HG02973 (cell line): ENCODE results near the gene ARMH4.

Experiments
- ATAC-seq: cut with Tn5 transposase; IDR thresholded peaks from one replicate; pipeline ENCODE4 v1.9.1; 2021; ENCODE audit warnings: moderate library complexity; ENCODE audit not compliant: unreplicated experiment

ARMH4 gene

GRCh38 chr14:58152014-58152857 is at the start of gene ARMH4:
Gene ARMH4, minus strand, starts transcription at chr14:58152213. Its CDS starts 12,855 bp downstream, at chr14:58139358.
- peak; percentile 88 for ATAC-seq

GRCh38 chr14:58200846-58201245 is 48.8 kb upstream of the ARMH4 start:
- no peak for ATAC-seq

GRCh38 chr14:58200480-58200841 is 48.4 kb upstream of the ARMH4 start:
- ATAC-seq = no peak

GRCh38 chr14:58199726-58200479 is 47.9 kb upstream of the ARMH4 start, which contains the start of gene ACTR10:
Gene ACTR10, plus strand, starts transcription at chr14:58200149. Its CDS starts 69 bp downstream, at chr14:58200218.
- peak; percentile 89 for ATAC-seq

- ATAC-seq = no peak
These were observed 46.1 kb upstream of the ARMH4 start for GRCh38 chr14:58198086-58198485.

- no peak for ATAC-seq
These were observed 44.2 kb upstream of the ARMH4 start for GRCh38 chr14:58196198-58196597.

- ATAC-seq = no peak
These were observed 41.5 kb upstream of the ARMH4 start for GRCh38 chr14:58193542-58193941.

GRCh38 chr14:58191763-58192601 is 40.0 kb upstream of the ARMH4 start:
- ATAC-seq = no peak

GRCh38 chr14:58189176-58189575 is 37.2 kb upstream of the ARMH4 start:
- no peak for ATAC-seq

GRCh38 chr14:58177125-58177524 is 25.1 kb upstream of the ARMH4 start:
- ATAC-seq = no peak

GRCh38 chr14:58171090-58171489 is 19.1 kb upstream of the ARMH4 start:
- ATAC-seq = peak; percentile 99

- no peak for ATAC-seq
These were observed 15.9 kb upstream of the ARMH4 start for GRCh38 chr14:58167891-58168290.

- ATAC-seq = no peak
These were observed 15.0 kb upstream of the ARMH4 start for GRCh38 chr14:58167057-58167456.

GRCh38 chr14:58166005-58166983 is 14.3 kb upstream of the ARMH4 start:
- no peak for ATAC-seq

GRCh38 chr14:58160561-58160960 is 8.5 kb upstream of the ARMH4 start:
- no peak for ATAC-seq

GRCh38 chr14:58151133-58152013 is 640 bp downstream of the ARMH4 start:
- ATAC-seq = peak; percentile 30

- no peak for ATAC-seq
These were observed 1.7 kb downstream of the ARMH4 start for GRCh38 chr14:58150243-58150805.

GRCh38 chr14:58149196-58149595 is 2.8 kb downstream of the ARMH4 start:
- no peak for ATAC-seq

GRCh38 chr14:58146399-58146798 is 5.6 kb downstream of the ARMH4 start:
- no peak for ATAC-seq
